Keratinocyte (primary cell): ENCODE results near the gene GPR146. TPM values are rescaled to one million over a fixed set of nuclear protein-coding genes. Genes with fewer than 3 reads are reported as not detected.

ENCODE experiments used
- DNase-seq: peaks from one replicate; pipeline ENCODE4 v3.0.0-alpha.2; 2011; ENCODE audit warnings: low read depth, missing footprints, low spot score
- FAIRE-seq: peaks from 2 replicates; lab custom pipeline; 2011; peaks lifted over from hg19 to GRCh38; lab: Jason Lieb, UNC
- H2AFZ ChIP-seq: 2 replicates; pipeline ENCODE4 v1.6.0; 2012; ENCODE audit warnings: low read length, control low read depth, inconsistent platforms; ENCODE audit not compliant: control insufficient read depth
- H3K27ac ChIP-seq: 2 replicates; pipeline ENCODE4 v1.5.1; 2011; ENCODE audit warnings: low read length; ENCODE audit not compliant: control insufficient read depth, insufficient read depth
- H3K27me3 ChIP-seq: 3 replicates; pipeline ENCODE4 v1.6.0; 2011; ENCODE audit warnings: low read length; ENCODE audit not compliant: control insufficient read depth, insufficient read depth; ENCODE audit errors: extremely low read depth
- H3K36me3 ChIP-seq, 2 experiments: 2 replicates in 1 of 2; 3 replicates in 1 of 2; pipeline ENCODE4 v1.5.1; 2011; ENCODE audit warnings: low read length in 2 of 2, mild to moderate bottlenecking in 1 of 2; ENCODE audit not compliant: control insufficient read depth in 2 of 2, insufficient read depth in 2 of 2; ENCODE audit errors: extremely low read depth in 1 of 2
- H3K4me1 ChIP-seq: 3 replicates; pipeline ENCODE4 v1.5.1; 2011; ENCODE audit warnings: low read length; ENCODE audit not compliant: control insufficient read depth, insufficient read depth; ENCODE audit errors: extremely low read depth
- H3K4me2 ChIP-seq: 3 replicates; pipeline ENCODE4 v1.6.0; 2011; ENCODE audit warnings: low read depth, low read length; ENCODE audit not compliant: control insufficient read depth, insufficient read depth; ENCODE audit errors: extremely low read depth
- H3K4me3 ChIP-seq, 3 experiments: fragments of 200-600 bp in 1 of 3; sonication (generic) in 1 of 3; 2 replicates in 2 of 3; 3 replicates in 1 of 3; pipeline ENCODE4 v1.5.1; 2011 to 2016; ENCODE audit warnings: low read length in 3 of 3, mild to moderate bottlenecking in 3 of 3, control low read depth in 2 of 3, inconsistent platforms in 1 of 3, low read depth in 1 of 3, mixed read lengths in 1 of 3, mixed run types in 1 of 3, moderate library complexity in 1 of 3; ENCODE audit not compliant: control insufficient read depth in 2 of 3, insufficient read depth in 2 of 3; ENCODE audit errors: extremely low read depth in 1 of 3
- H3K79me2 ChIP-seq: 2 replicates; pipeline ENCODE4 v1.6.0; 2012; ENCODE audit warnings: low read length; ENCODE audit not compliant: control insufficient read depth, insufficient read depth
- H3K9ac ChIP-seq: 3 replicates; pipeline ENCODE4 v1.6.0; 2011; ENCODE audit warnings: low read length; ENCODE audit not compliant: control insufficient read depth, insufficient read depth; ENCODE audit errors: extremely low read depth
- H3K9me1 ChIP-seq: 3 replicates; pipeline ENCODE4 v1.6.0; 2011; ENCODE audit warnings: low read length; ENCODE audit not compliant: control insufficient read depth, insufficient read depth; ENCODE audit errors: extremely low read depth
- H3K9me3 ChIP-seq: 2 replicates; pipeline ENCODE4 v1.5.1; 2012; ENCODE audit warnings: low read depth, low read length; ENCODE audit not compliant: control insufficient read depth
- H4K20me1 ChIP-seq: 3 replicates; pipeline ENCODE4 v1.6.0; 2011; ENCODE audit warnings: low read length; ENCODE audit not compliant: control insufficient read depth, insufficient read depth; ENCODE audit errors: extremely low read depth
- CTCF ChIP-seq, 3 experiments: IDR thresholded peaks in 1 of 3; conservative IDR thresholded peaks in 1 of 3; optimal IDR thresholded peaks in 1 of 3; 2 replicates in 2 of 3; 3 replicates in 1 of 3; pipeline versions ENCODE3 to v1.5.1; 2011; ENCODE audit warnings: low read length in 3 of 3, mild to moderate bottlenecking in 3 of 3, moderate library complexity in 2 of 3, control low read depth in 1 of 3, inconsistent platforms in 1 of 3; ENCODE audit not compliant: insufficient read depth in 2 of 3; ENCODE audit errors: extremely low read depth in 1 of 3
- EZH2 ChIP-seq: IDR thresholded peaks from one replicate; pipeline ENCODE4 v1.6.1; 2012; ENCODE audit warnings: inconsistent platforms, mild to moderate bottlenecking, low read length, moderate library complexity
- dilution Hi-C: fragments of 300-500 bp; cut with MboI; formaldehyde crosslinking; loops from one replicate; pipeline ENCODE4 v1.7.0; 2020; ENCODE audit warnings: low sequenced_read_pairs; ENCODE audit not compliant: extremely low pct_ligation_motif_present
- polyA plus RNA-seq, 5 experiments: library from polyadenylated mRNA; depleted of rRNA in 3 of 5; stranded (reverse) in 3 of 5; stranded (forward) in 1 of 5; unstranded in 1 of 5; fragments of >200 nt; gene quantifications; 1 replicate in 1 of 5; 2 replicates in 3 of 5; 3 replicates in 1 of 5; pipeline versions ENCODE4 v1.2.1 to v1.2.3, GENCODE V29; 2011 to 2012; ENCODE audit warnings: missing spikeins in 2 of 5, low read depth in 1 of 5, low replicate concordance in 1 of 5

Gene GPR146
- polyA plus RNA-seq, 1 donor (not counting 4 experiments of a cell fraction or from before 2014, with no cell fraction given) = 0.13 TPM

GRCh38 chr7:1020849-1021251 is 23.5 kb upstream of the GPR146 start:
- H3K79me2 ChIP-seq = peaks cover 43% of the 10 kb centered on the region

GRCh38 chr7:1021366-1021765 is 23.0 kb upstream of the GPR146 start:
- H3K9ac ChIP-seq = no peak overlapping the region
- H3K36me3 ChIP-seq = peaks cover 2 to 12% of the 10 kb centered on the region in 2 experiments
- no peak for DNase-seq
- no peaks in the 10 kb centered on the region for H3K4me1 ChIP-seq
- no peaks in the 10 kb centered on the region for H3K9me3 ChIP-seq
- H3K79me2 ChIP-seq = peaks cover 48% of the 10 kb centered on the region
- dilution Hi-C loops = no loop called here
- H3K4me3 ChIP-seq = no peak overlapping the region
- H3K9me1 ChIP-seq = no peaks in the 10 kb centered on the region
- peaks cover 13% of the 10 kb centered on the region for H4K20me1 ChIP-seq
- no peak overlapping the region for H2AFZ ChIP-seq
- H3K4me2 ChIP-seq = no peak overlapping the region
- TF ChIP-seq CTCF (optimal IDR thresholded peaks at IDR 0.05 in 1 of 3, IDR thresholded peaks at IDR 0.05 in 1 of 3, conservative IDR thresholded peaks at IDR 0.05 in 1 of 3; ENCODE audit: extremely low read depth in 1 of 3, insufficient read depth in 2 of 3, low read length in 3 of 3) (no peak), EZH2 (no peak)
- no peak for FAIRE-seq
- no peak overlapping the region for H3K27ac ChIP-seq
- H3K27me3 ChIP-seq = no peaks in the 10 kb centered on the region

More at GRCh38 chr7:1020849-1021251, 23.5 kb upstream of the GPR146 start:
- Histone ChIP-seq H3K27ac (no peak overlapping the region), H2AFZ (no peak overlapping the region), H3K36me3 (peaks cover 2 to 12% of the 10 kb centered on the region in 2 experiments), H3K9me1 (no peaks in the 10 kb centered on the region), H3K9ac (no peak overlapping the region), H3K27me3 (no peaks in the 10 kb centered on the region), H3K4me3 (no peak overlapping the region), H3K4me2 (no peak overlapping the region), H4K20me1 (peaks cover 13% of the 10 kb centered on the region), H3K9me3 (no peaks in the 10 kb centered on the region), H3K4me1 (no peaks in the 10 kb centered on the region)
- FAIRE-seq = no peak
- no peak for TF ChIP-seq EZH2
- TF ChIP-seq CTCF (optimal IDR thresholded peaks at IDR 0.05 in 1 of 3, IDR thresholded peaks at IDR 0.05 in 1 of 3, conservative IDR thresholded peaks at IDR 0.05 in 1 of 3; ENCODE audit: extremely low read depth in 1 of 3, insufficient read depth in 2 of 3, low read length in 3 of 3) = peak in 1 of 3 experiments; percentile 14
- dilution Hi-C loops = no loop called here
- no peak for DNase-seq
